Measurements from ENCODE around the gene HES6. TPM values are rescaled to one million over a fixed set of nuclear protein-coding genes. Genes with fewer than 3 reads are reported as not detected.

HES6 gene
- 42.2 TPM for polyA plus RNA-seq (2012; ENCODE audit: insufficient read depth, insufficient read length)

- peak; percentile 70 for DNase-seq (ENCODE audit: low read depth, low spot score)
- H3K4me3 ChIP-seq (ENCODE audit: low read length) = peak within 1 kb of the TSS; percentile 55
Observed at GRCh38 chr2:238239863-238240756, at the start of gene HES6. TSS of gene HES6 (minus strand) at chr2:238240038. CDS start at chr2:238239905, 133 bp downstream.

- DNase-seq (ENCODE audit: low read depth, low spot score) = no peak
- peak overlapping the region; percentile 60 for H3K4me3 ChIP-seq (ENCODE audit: low read length)
Observed at GRCh38 chr2:238289574-238289973, 49.7 kb upstream of the HES6 start.

GRCh38 chr2:238288650-238289573 is 49.1 kb upstream of the HES6 start:
- peak overlapping the region; percentile 80 for H3K4me3 ChIP-seq (ENCODE audit: low read length)

GRCh38 chr2:238287737-238288649 is 48.2 kb upstream of the HES6 start, which contains the start of gene PER2:
TSS of gene PER2 (minus strand) at chr2:238288610. CDS start at chr2:238277936, 10,674 bp downstream.
- peak; percentile 12 for DNase-seq (ENCODE audit: low read depth, low spot score)
- H3K4me3 ChIP-seq (ENCODE audit: low read length) = peak within 1 kb of the TSS; percentile 80

More at GRCh38 chr2:238288650-238289573, 49.1 kb upstream of the HES6 start:
- DNase-seq (ENCODE audit: low read depth, low spot score) = peak; percentile 99

GRCh38 chr2:238286987-238287736 is 47.3 kb upstream of the HES6 start:
- peak overlapping the region; percentile 80 for H3K4me3 ChIP-seq (ENCODE audit: low read length)
- DNase-seq (ENCODE audit: low read depth, low spot score) = no peak

GRCh38 chr2:238286551-238286950 is 46.7 kb upstream of the HES6 start:
- DNase-seq (ENCODE audit: low read depth, low spot score) = no peak
- H3K4me3 ChIP-seq (ENCODE audit: low read length) = no peak overlapping the region

GRCh38 chr2:238286095-238286494 is 46.3 kb upstream of the HES6 start:
- no peak overlapping the region for H3K4me3 ChIP-seq (ENCODE audit: low read length)
- no peak for DNase-seq (ENCODE audit: low read depth, low spot score)

- no peak for DNase-seq (ENCODE audit: low read depth, low spot score)
- H3K4me3 ChIP-seq (ENCODE audit: low read length) = no peak overlapping the region
Observed at GRCh38 chr2:238285653-238286082, 45.8 kb upstream of the HES6 start.

GRCh38 chr2:238284802-238285515 is 45.1 kb upstream of the HES6 start:
- DNase-seq (ENCODE audit: low read depth, low spot score) = no peak
- no peak overlapping the region for H3K4me3 ChIP-seq (ENCODE audit: low read length)

GRCh38 chr2:238282861-238283738 is 43.3 kb upstream of the HES6 start:
- no peak overlapping the region for H3K4me3 ChIP-seq (ENCODE audit: low read length)
- no peak for DNase-seq (ENCODE audit: low read depth, low spot score)

- no peak for DNase-seq (ENCODE audit: low read depth, low spot score)
- H3K4me3 ChIP-seq (ENCODE audit: low read length) = no peak overlapping the region
Observed at GRCh38 chr2:238281826-238282480, 42.1 kb upstream of the HES6 start.

GRCh38 chr2:238280083-238280825 is 40.4 kb upstream of the HES6 start:
- no peak for DNase-seq (ENCODE audit: low read depth, low spot score)
- no peak overlapping the region for H3K4me3 ChIP-seq (ENCODE audit: low read length)

- no peak overlapping the region for H3K4me3 ChIP-seq (ENCODE audit: low read length)
- no peak for DNase-seq (ENCODE audit: low read depth, low spot score)
Observed at GRCh38 chr2:238279324-238279682, 39.5 kb upstream of the HES6 start.

GRCh38 chr2:238278626-238279323 is 38.9 kb upstream of the HES6 start:
- DNase-seq (ENCODE audit: low read depth, low spot score) = no peak
- H3K4me3 ChIP-seq (ENCODE audit: low read length) = no peak overlapping the region

GRCh38 chr2:238277695-238278094 is 37.9 kb upstream of the HES6 start:
- no peak overlapping the region for H3K4me3 ChIP-seq (ENCODE audit: low read length)
- DNase-seq (ENCODE audit: low read depth, low spot score) = no peak
